Stimulated activated CD4-positive, alpha-beta T cell treated with anti-CD3 and anti-CD28 coated beads, Interleukin-12 subunit alpha, Interleukin-12 subunit beta, amount 100 ng/mL, for 48 hours (primary cell): Measurements from ENCODE around the gene DNAJC5G.
"Not testable (repeated sequence)": the region's sequence is repeated elsewhere in the genome, so short reads cannot be mapped to it uniquely, and the experiment has no call there.

Experiments
- DNase-seq, 3 donors: peaks; one replicate each; pipeline ENCODE4 v3.0.0-alpha.2; 2020; ENCODE audit warnings: low read depth in 2 of 3, low spot score in 1 of 3

Gene DNAJC5G

GRCh38 chr2:27280826-27281225, 5.6 kb downstream of the DNAJC5G start:
- no peak for DNase-seq

- no peak for DNase-seq
Observed at GRCh38 chr2:27281442-27281841, 6.2 kb downstream of the DNAJC5G start.

- no peak for DNase-seq
Observed at GRCh38 chr2:27281855-27282559, 6.8 kb downstream of the DNAJC5G start, which contains the start of gene TRIM54. TRIM54 (plus strand) TSS chr2:27282429; CDS start chr2:27282732, 303 bp downstream.

- DNase-seq: no peak
Observed at GRCh38 chr2:27282892-27283291, 7.7 kb downstream of the DNAJC5G start.

- DNase-seq: no peak
Observed at GRCh38 chr2:27284996-27285395, 9.8 kb downstream of the DNAJC5G start.

GRCh38 chr2:27285481-27285880, 10.2 kb downstream of the DNAJC5G start:
- DNase-seq: no peak

- DNase-seq: no peak
Observed at GRCh38 chr2:27288610-27289009, 13.4 kb downstream of the DNAJC5G start.

GRCh38 chr2:27290549-27290948, 15.3 kb downstream of the DNAJC5G start:
- DNase-seq: no peak

- DNase-seq: no peak
Observed at GRCh38 chr2:27291865-27292264, 16.6 kb downstream of the DNAJC5G start.

- DNase-seq: no peak
Observed at GRCh38 chr2:27294928-27295327, 19.7 kb downstream of the DNAJC5G start.

GRCh38 chr2:27296481-27296880, 21.2 kb downstream of the DNAJC5G start:
- DNase-seq: no peak

GRCh38 chr2:27297195-27297594, 22.0 kb downstream of the DNAJC5G start:
- DNase-seq: no peak

GRCh38 chr2:27298391-27299080, 23.3 kb downstream of the DNAJC5G start:
- no peak for DNase-seq

GRCh38 chr2:27300606-27301005, 25.4 kb downstream of the DNAJC5G start:
- DNase-seq: not testable (repeated sequence)

GRCh38 chr2:27303093-27304025, 28.1 kb downstream of the DNAJC5G start:
- DNase-seq: peak in 1 of 3 donors; percentile 60

GRCh38 chr2:27304488-27305240, 29.4 kb downstream of the DNAJC5G start:
- DNase-seq: no peak

- DNase-seq: no peak
Observed at GRCh38 chr2:27305516-27305915, 30.3 kb downstream of the DNAJC5G start.

- DNase-seq: no peak
Observed at GRCh38 chr2:27306136-27306535, 30.9 kb downstream of the DNAJC5G start.

- no peak for DNase-seq
Observed at GRCh38 chr2:27306573-27307286, 31.5 kb downstream of the DNAJC5G start.

- DNase-seq: no peak
Observed at GRCh38 chr2:27307287-27307544, 32.0 kb downstream of the DNAJC5G start.
